ENCODE measurements around the gene TMPRSS11E.
"Not testable (repeated sequence)": the region's sequence is repeated elsewhere in the genome, so short reads cannot be mapped to it uniquely, and the experiment has no call there.

TMPRSS11E gene

DNA sequence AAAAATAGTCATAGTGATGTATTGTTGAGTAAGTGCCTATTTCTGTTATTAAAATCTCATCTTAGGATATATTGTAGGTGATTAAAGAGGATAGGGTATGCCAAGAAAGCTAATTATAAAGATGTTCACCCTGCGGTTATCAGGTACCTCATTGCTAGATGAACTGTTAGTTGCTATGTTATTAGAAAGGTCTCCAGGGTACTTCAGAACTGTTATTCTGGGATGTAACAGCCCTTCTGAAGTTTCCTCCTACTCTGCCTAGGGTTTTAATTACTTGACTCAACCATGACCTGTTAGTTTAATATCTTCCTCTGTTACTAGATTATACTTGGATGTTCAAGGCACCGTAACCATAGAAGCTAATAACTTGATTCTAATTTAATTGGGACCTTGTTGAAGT, 15.4 kb downstream of the TMPRSS11E start:
- DNase-seq: no peak

GRCh38 chr4:68463796-68464195, 16.5 kb downstream of the TMPRSS11E start:
- no peak for DNase-seq

DNA sequence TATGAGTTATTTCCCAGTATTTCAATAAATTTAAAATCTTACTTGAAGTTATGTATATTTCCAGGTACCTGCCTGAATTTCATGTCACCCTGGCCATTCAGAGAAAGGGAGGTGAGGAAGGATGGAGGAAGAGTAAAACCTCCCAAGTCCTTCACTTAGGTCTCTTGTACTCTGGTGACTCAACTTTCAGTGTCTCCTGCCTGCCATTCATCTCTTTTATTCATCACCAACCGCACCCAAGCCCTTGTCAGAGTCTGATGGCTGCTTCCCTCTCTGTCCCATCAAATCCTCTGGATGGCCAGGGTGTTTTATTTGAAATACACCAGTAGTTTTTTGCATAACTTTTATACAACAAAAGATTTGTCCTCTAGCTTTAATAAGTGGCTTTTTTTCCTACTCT, 17.8 kb downstream of the TMPRSS11E start:
- no peak for DNase-seq

GRCh38 chr4:68466185-68466584, 18.9 kb downstream of the TMPRSS11E start:
- DNase-seq: no peak

DNA sequence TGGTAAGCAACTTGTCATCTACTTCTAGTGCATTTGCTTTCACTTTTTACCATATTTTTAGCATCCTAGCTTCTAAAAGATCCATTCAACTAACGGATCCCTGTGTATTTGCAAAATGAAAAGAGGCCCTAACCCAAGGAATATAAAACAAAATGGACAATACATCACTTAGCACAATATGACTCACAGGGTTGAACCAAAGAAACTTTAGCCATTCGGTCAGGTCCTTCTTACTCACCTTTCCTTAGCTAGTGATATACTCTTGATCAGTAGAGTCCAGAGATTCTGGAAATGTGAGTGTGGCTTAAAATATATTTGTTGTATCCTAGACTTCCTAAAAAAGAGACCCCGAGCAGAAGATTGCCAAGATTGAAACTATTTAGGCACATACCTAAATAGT, 19.5 kb downstream of the TMPRSS11E start:
- DNase-seq: no peak

- no peak for DNase-seq
Observed at GRCh38 chr4:68469482-68469881, 22.2 kb downstream of the TMPRSS11E start.

DNA sequence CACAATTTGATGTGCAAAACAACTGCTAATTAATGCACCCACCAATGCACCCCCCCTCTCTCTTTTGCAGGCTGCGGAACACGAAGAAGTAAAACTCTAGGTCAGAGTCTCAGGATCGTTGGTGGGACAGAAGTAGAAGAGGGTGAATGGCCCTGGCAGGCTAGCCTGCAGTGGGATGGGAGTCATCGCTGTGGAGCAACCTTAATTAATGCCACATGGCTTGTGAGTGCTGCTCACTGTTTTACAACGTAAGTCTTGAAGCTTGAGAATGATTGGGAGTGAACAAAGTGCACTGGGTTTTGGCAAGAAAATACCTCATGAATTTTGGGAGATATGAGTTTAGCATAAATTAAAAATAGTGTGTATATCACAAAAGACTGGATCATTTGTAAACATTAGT, 28.9 kb downstream of the TMPRSS11E start:
- DNase-seq: no peak

- DNase-seq: no peak
Observed at GRCh38 chr4:68489338-68489737, 42.1 kb downstream of the TMPRSS11E start.

GRCh38 chr4:68490826-68491457, 43.7 kb downstream of the TMPRSS11E start:
- no peak for DNase-seq

DNA sequence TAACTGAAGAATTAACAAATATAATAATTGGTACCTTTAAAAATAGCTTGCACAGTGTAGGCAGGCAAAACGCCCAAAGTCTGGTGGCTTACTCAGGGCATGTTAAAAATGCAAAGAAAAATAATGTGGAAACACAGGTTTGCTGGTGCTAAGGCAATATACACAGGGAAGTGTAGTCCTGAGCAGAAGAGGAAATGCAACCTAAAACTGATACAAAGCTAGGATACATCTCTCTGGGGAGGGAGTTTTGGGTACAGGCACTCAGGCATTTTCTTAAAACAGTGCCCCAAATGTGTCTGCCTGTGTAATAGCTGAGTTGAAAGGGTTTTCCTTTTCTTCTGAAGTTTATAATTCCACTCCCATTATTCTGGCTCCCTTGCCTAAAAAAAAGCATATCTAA, 47.4 kb downstream of the TMPRSS11E start:
- no peak for DNase-seq

- DNase-seq: no peak
Observed at GRCh38 chr4:68498413-68499007, 51.2 kb downstream of the TMPRSS11E start.

DNA sequence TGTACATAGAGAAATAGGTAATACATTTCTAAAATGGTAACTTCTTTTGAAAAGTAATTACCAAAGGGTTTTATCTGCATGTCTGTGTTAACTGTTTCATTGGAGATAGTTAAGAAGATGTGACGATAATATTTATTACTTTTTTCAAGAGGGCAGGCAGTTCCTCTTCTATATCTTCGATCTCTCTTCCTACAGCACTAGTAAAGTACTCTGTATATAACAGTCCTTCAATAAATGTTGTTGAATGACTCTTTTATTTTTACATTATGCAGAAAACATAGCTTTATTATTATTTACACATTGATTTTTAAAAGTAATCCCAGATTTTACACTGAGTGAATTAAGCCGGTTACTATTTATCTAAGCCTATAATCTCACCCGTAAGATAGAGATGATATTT, 51.8 kb downstream of the TMPRSS11E start:
- no peak for DNase-seq

GRCh38 chr4:68503462-68503861, 56.2 kb downstream of the TMPRSS11E start:
- not testable (repeated sequence) for DNase-seq

- DNase-seq: not testable (repeated sequence)
Observed at GRCh38 chr4:68504836-68505235, 57.6 kb downstream of the TMPRSS11E start.

- DNase-seq: not testable (repeated sequence)
Observed at GRCh38 chr4:68505452-68505851, 58.2 kb downstream of the TMPRSS11E start.

DNA sequence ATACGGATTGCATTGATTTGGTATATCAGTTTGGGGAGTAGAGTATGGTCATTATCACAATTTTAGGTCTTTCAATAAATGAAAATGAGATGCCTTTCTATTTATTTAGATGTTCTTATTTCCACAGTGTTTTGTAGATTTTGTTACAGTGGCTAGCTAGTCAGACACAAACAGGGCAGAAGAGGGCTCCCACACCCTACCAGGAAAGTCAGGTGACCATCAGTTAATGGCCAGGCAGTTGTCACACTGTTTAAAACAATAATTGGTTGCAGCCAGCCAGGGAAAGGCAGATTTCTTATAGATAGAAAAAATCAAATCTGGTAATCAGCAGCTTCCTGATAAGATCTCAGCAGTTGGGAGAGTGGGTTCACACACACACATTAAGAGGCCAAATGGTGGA, 71.6 kb downstream of the TMPRSS11E start:
- DNase-seq: no peak

DNA sequence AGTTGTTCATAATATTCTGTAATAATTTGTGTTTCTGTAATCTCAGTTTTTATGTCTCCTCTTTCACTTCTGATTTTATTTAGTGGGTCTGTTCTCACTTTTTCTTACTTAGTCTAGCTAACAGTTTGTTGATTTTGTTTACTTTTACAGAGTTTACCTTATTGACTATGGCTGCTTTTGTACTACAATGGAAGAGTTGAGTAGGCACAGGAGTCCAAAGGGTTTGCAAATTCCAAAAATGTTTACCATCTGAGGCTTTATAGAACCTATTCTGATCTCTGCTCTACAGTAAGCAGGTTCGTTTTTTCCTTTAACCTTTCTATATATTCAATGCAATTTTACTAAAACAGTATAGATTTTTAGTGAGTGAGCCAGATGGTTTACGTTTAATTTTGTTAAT, 73.7 kb downstream of the TMPRSS11E start:
- DNase-seq: no peak

GRCh38 chr4:68522232-68522631, 75.0 kb downstream of the TMPRSS11E start:
- DNase-seq: not testable (repeated sequence)

GRCh38 chr4:68535974-68536373, 88.7 kb downstream of the TMPRSS11E start:
- no peak for DNase-seq

DNA sequence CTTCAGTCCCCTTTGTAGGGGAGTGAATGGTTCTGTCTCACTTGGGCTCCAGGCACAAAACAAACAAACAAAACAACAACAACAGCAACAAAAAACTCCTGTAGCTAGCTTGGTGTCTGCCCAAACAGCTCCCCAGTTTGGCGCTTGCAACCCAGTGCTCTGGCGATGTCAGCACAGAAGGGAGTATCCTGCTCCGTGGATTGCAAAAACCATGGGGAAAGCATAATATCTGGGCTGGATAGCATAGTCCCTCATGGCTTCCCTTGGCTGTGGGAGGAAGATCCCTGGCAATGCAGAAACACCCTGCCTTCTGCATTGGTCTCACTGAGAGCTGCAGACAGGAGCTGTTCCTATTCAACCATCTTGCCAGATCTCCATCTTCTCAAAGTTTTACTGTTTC, 89.1 kb downstream of the TMPRSS11E start:
- DNase-seq: no peak

DNA sequence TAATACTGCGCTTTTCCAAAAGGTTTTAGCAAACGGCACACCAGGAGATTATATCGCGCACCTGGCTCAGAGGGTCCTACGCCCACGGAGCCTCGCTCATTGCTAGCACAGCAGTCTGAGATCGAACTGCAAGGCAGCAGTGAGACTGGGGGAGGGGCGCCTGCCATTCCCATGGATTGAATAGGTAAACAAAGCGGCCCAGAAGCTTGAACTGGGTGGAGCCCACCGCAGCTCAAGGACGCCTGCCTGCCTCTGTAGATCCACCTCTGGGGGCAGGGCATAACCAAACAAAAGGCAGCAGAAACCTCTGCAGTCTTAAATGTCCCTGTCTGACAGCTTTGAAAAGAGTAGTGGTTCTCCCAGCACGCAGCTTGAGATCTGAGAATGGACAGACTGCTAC, 95.5 kb downstream of the TMPRSS11E start:
- DNase-seq: not testable (repeated sequence)
